ENCODE results near the gene AEBP1.

The AEBP1 gene

GRCh38 chr7:44075296-44076075, 28.7 kb upstream of the AEBP1 start:
- H3K27ac Mint-ChIP-seq, result no peak overlapping the region
- CTCF ChIA-PET, result interaction anchor here (0.7 kb wide), 2 partner anchors 10 to 11 kb away, joined by 3 read pairs; no protein-coding TSS in a partner anchor
- peak; percentile 19 for DNase-seq
- H3K36me3 Mint-ChIP-seq, result peaks cover 39% of the 10 kb centered on the region
- H3K27me3 Mint-ChIP-seq, result no peaks in the 10 kb centered on the region
- no peak overlapping the region for H3K4me3 Mint-ChIP-seq
- peaks cover 10% of the 10 kb centered on the region for H3K4me1 Mint-ChIP-seq
- H3K9me3 Mint-ChIP-seq, result no peaks in the 10 kb centered on the region

- Mint-ChIP-seq H3K4me1 (peaks cover 16% of the 10 kb centered on the region), H3K36me3 (peaks cover 45% of the 10 kb centered on the region), H3K4me3 (no peak overlapping the region), H3K27ac (no peak overlapping the region), H3K27me3 (no peaks in the 10 kb centered on the region), H3K9me3 (no peaks in the 10 kb centered on the region)
- CTCF ChIA-PET, result interaction anchor here (0.7 kb wide), 1 partner anchor 11 kb away, joined by 3 read pairs; no protein-coding TSS in a partner anchor
- DNase-seq, result no peak
Observed at GRCh38 chr7:44076101-44076895, 27.8 kb upstream of the AEBP1 start.

GRCh38 chr7:44077061-44077460, 27.1 kb upstream of the AEBP1 start:
- Mint-ChIP-seq H3K36me3 (peaks cover 46% of the 10 kb centered on the region), H3K27me3 (no peaks in the 10 kb centered on the region), H3K9me3 (no peaks in the 10 kb centered on the region), H3K27ac (no peak overlapping the region), H3K4me3 (no peak overlapping the region), H3K4me1 (peaks cover 18% of the 10 kb centered on the region)
- DNase-seq, result no peak
- CTCF ChIA-PET, result no interaction called here

- Mint-ChIP-seq H3K27ac (no peak overlapping the region), H3K4me3 (no peak overlapping the region), H3K4me1 (peaks cover 21% of the 10 kb centered on the region), H3K27me3 (no peaks in the 10 kb centered on the region), H3K36me3 (peaks cover 43% of the 10 kb centered on the region), H3K9me3 (no peaks in the 10 kb centered on the region)
- no peak for DNase-seq
- CTCF ChIA-PET, result no interaction called here
Observed at GRCh38 chr7:44077681-44078091, 26.5 kb upstream of the AEBP1 start.

GRCh38 chr7:44078521-44078920, 25.6 kb upstream of the AEBP1 start:
- DNase-seq, result no peak
- Mint-ChIP-seq H3K4me3 (no peak overlapping the region), H3K27me3 (peaks cover under 1% of the 10 kb centered on the region), H3K27ac (no peak overlapping the region), H3K9me3 (no peaks in the 10 kb centered on the region), H3K4me1 (peaks cover 28% of the 10 kb centered on the region), H3K36me3 (peaks cover 36% of the 10 kb centered on the region)
- CTCF ChIA-PET, result interaction anchor here (1.2 kb wide), 1 partner anchor 116 kb away, joined by 4 read pairs; no protein-coding TSS in a partner anchor

GRCh38 chr7:44079331-44080021, 24.7 kb upstream of the AEBP1 start:
- Mint-ChIP-seq H3K36me3 (peaks cover 35% of the 10 kb centered on the region), H3K27ac (no peak overlapping the region), H3K27me3 (peaks cover 10% of the 10 kb centered on the region), H3K4me3 (no peak overlapping the region), H3K9me3 (no peaks in the 10 kb centered on the region), H3K4me1 (peaks cover 29% of the 10 kb centered on the region)
- CTCF ChIA-PET, result interaction anchor here (1.0 kb wide), 1 partner anchor 12 kb away, joined by 5 read pairs; no protein-coding TSS in a partner anchor
- no peak for DNase-seq

GRCh38 chr7:44080118-44080517, 24.0 kb upstream of the AEBP1 start:
- DNase-seq, result no peak
- no peaks in the 10 kb centered on the region for H3K9me3 Mint-ChIP-seq
- peaks cover 29% of the 10 kb centered on the region for H3K4me1 Mint-ChIP-seq
- no peak overlapping the region for H3K27ac Mint-ChIP-seq
- CTCF ChIA-PET, result interaction anchor here (1.0 kb wide), 3 partner anchors 12 to 117 kb away, joined by 3 to 5 read pairs (median 4); no protein-coding TSS in a partner anchor
- peaks cover 33% of the 10 kb centered on the region for H3K36me3 Mint-ChIP-seq
- peaks cover 11% of the 10 kb centered on the region for H3K27me3 Mint-ChIP-seq
- H3K4me3 Mint-ChIP-seq, result no peak overlapping the region

GRCh38 chr7:44080686-44081265, 23.4 kb upstream of the AEBP1 start:
- Mint-ChIP-seq H3K4me1 (peaks cover 29% of the 10 kb centered on the region), H3K9me3 (no peaks in the 10 kb centered on the region), H3K27me3 (peaks cover 15% of the 10 kb centered on the region), H3K36me3 (peaks cover 28% of the 10 kb centered on the region), H3K4me3 (peak overlapping the region; percentile 89), H3K27ac (peak overlapping the region; percentile 96)
- no peak for DNase-seq
- CTCF ChIA-PET, result interaction anchor here (0.9 to 1.3 kb wide), 8 partner anchors 8 to 484 kb away, joined by 3 to 7 read pairs (median 4); no protein-coding TSS in a partner anchor

- Mint-ChIP-seq H3K4me3 (peak overlapping the region; percentile 89), H3K27me3 (peaks cover 15% of the 10 kb centered on the region), H3K27ac (peak overlapping the region; percentile 96), H3K4me1 (peaks cover 29% of the 10 kb centered on the region), H3K9me3 (no peaks in the 10 kb centered on the region), H3K36me3 (peaks cover 26% of the 10 kb centered on the region)
- CTCF ChIA-PET, result interaction anchor here (0.9 to 1.3 kb wide), 7 partner anchors 9 to 484 kb away, joined by 3 to 7 read pairs (median 4); no protein-coding TSS in a partner anchor
- DNase-seq, result peak; percentile 48
Observed at GRCh38 chr7:44081266-44081748, 22.8 kb upstream of the AEBP1 start.

GRCh38 chr7:44082541-44083207, 21.5 kb upstream of the AEBP1 start:
- peaks cover 26% of the 10 kb centered on the region for H3K4me1 Mint-ChIP-seq
- CTCF ChIA-PET, result no interaction called here

GRCh38 chr7:44083796-44084195, 20.3 kb upstream of the AEBP1 start:
- Mint-ChIP-seq H3K4me1 (peaks cover 22% of the 10 kb centered on the region), H3K4me3 (peak overlapping the region; percentile 65), H3K27ac (no peak overlapping the region), H3K36me3 (peaks cover 13% of the 10 kb centered on the region), H3K27me3 (peaks cover 17% of the 10 kb centered on the region), H3K9me3 (no peaks in the 10 kb centered on the region)
- no peak for DNase-seq
- CTCF ChIA-PET, result no interaction called here

More at GRCh38 chr7:44082541-44083207, 21.5 kb upstream of the AEBP1 start:
- peak; percentile 99 for DNase-seq
- peaks cover 15% of the 10 kb centered on the region for H3K27me3 Mint-ChIP-seq
- H3K36me3 Mint-ChIP-seq, result peaks cover 21% of the 10 kb centered on the region
- H3K9me3 Mint-ChIP-seq, result no peaks in the 10 kb centered on the region
- peak overlapping the region; percentile 78 for H3K27ac Mint-ChIP-seq
- peak overlapping the region; percentile 89 for H3K4me3 Mint-ChIP-seq

- CTCF ChIA-PET, result interaction anchor here (0.7 to 2.4 kb wide), 2 partner anchors 12 to 13 kb away, joined by 3 to 9 read pairs; no protein-coding TSS in a partner anchor
- Mint-ChIP-seq H3K4me1 (peaks cover 22% of the 10 kb centered on the region), H3K36me3 (peaks cover 9% of the 10 kb centered on the region), H3K4me3 (no peak overlapping the region), H3K27me3 (peaks cover 19% of the 10 kb centered on the region), H3K9me3 (no peaks in the 10 kb centered on the region), H3K27ac (no peak overlapping the region)
- DNase-seq, result no peak
Observed at GRCh38 chr7:44084701-44085100, 19.4 kb upstream of the AEBP1 start.

GRCh38 chr7:44085546-44085945, 18.6 kb upstream of the AEBP1 start:
- H3K4me1 Mint-ChIP-seq, result peaks cover 22% of the 10 kb centered on the region
- H3K27me3 Mint-ChIP-seq, result peaks cover 19% of the 10 kb centered on the region
- H3K4me3 Mint-ChIP-seq, result no peak overlapping the region
- CTCF ChIA-PET, result interaction anchor here (0.7 to 2.4 kb wide), 3 partner anchors 10 to 13 kb away, joined by 3 to 9 read pairs (median 3); no protein-coding TSS in a partner anchor
- H3K36me3 Mint-ChIP-seq, result peaks cover 9% of the 10 kb centered on the region
- no peak overlapping the region for H3K27ac Mint-ChIP-seq
- no peaks in the 10 kb centered on the region for H3K9me3 Mint-ChIP-seq
- DNase-seq, result no peak

All from activated naive CD4-positive, alpha-beta T cell treated with anti-CD3 and anti-CD28 coated beads, Interleukin-2, amount 10 ng/mL, durations not matched to agents 7 days and 5 days (primary cell).